Measurements from ENCODE around the gene C5. TPM values are rescaled to one million over a fixed set of nuclear protein-coding genes. Genes with fewer than 3 reads are reported as not detected.

The C5 gene
- total and polyA plus RNA-seq, 9 of the 15 experiments (the other 6 are each of a cell fraction or from before 2014, with no cell fraction given): 0.08 to 0.91 (median 0.42) TPM

GRCh38 chr9:121074370-121075250 is 24.5 kb upstream of the C5 start, which contains the start of gene CNTRL (continued):
- TF ChIP-seq TCF15 (CRISPR knock-in tag; IDR thresholded peaks at IDR 0.05) (no peak), ZNF77 (CRISPR knock-in tag; IDR thresholded peaks at IDR 0.05) (no peak), CXXC5 (CRISPR knock-in tag; IDR thresholded peaks at IDR 0.05) (peak; percentile 97), NFATC3 (IDR thresholded peaks at IDR 0.05) (peak; percentile 98), HIVEP1 (CRISPR knock-in tag; IDR thresholded peaks at IDR 0.05) (no peak), PHB (CRISPR knock-in tag; IDR thresholded peaks at IDR 0.05) (no peak), TCF7 (IDR thresholded peaks at IDR 0.05; ENCODE audit: borderline replicate concordance) (no peak), NR2C1 (IDR thresholded peaks at IDR 0.05) (no peak), NR2C1 (tag; IDR thresholded peaks at IDR 0.05) (no peak), ARNT (IDR thresholded peaks at IDR 0.05) (no peak; a peak in 1 of 4 replicates), ZNF766 (CRISPR knock-in tag; conservative IDR thresholded peaks at IDR 0.05) (peak; percentile 74), STAT5A (IDR thresholded peaks at IDR 0.05; ENCODE audit: borderline replicate concordance, low read length) (no peak), ZNF174 (CRISPR knock-in tag; IDR thresholded peaks at IDR 0.05) (no peak), SMARCA4 (IDR thresholded peaks at IDR 0.05) (no peak), ASH1L (IDR thresholded peaks at IDR 0.05; ENCODE audit: borderline replicate concordance, low read depth, partially characterized antibody) (peak; percentile 39), RB1 (IDR thresholded peaks at IDR 0.05; ENCODE audit: low read depth) (peak; percentile 96), ZNF444 (CRISPR knock-in tag; IDR thresholded peaks at IDR 0.05) (no peak), NELFE (IDR thresholded peaks at IDR 0.05; ENCODE audit: insufficient read depth, insufficient read length) (no peak), SAFB2 (IDR thresholded peaks at IDR 0.05; ENCODE audit: borderline replicate concordance, low read depth, low read length, severe bottlenecking) (no peak), ZNF384 (IDR thresholded peaks at IDR 0.05; ENCODE audit: low read depth, low read length) (no peak), PURB (CRISPR knock-in tag; IDR thresholded peaks at IDR 0.05; ENCODE audit: low read depth) (no peak), ZBTB12 (CRISPR knock-in tag; IDR thresholded peaks at IDR 0.05) (no peak), ADNP (tag; IDR thresholded peaks at IDR 0.05) (no peak), ZNF239 (CRISPR knock-in tag; IDR thresholded peaks at IDR 0.05) (no peak), SREBF1 (IDR thresholded peaks at IDR 0.05; ENCODE audit: borderline replicate concordance, low read depth, low read length) (no peak), ZBTB43 (CRISPR knock-in tag; IDR thresholded peaks at IDR 0.05) (peak; percentile 92)
- TF ChIP-seq, protein P1, sequence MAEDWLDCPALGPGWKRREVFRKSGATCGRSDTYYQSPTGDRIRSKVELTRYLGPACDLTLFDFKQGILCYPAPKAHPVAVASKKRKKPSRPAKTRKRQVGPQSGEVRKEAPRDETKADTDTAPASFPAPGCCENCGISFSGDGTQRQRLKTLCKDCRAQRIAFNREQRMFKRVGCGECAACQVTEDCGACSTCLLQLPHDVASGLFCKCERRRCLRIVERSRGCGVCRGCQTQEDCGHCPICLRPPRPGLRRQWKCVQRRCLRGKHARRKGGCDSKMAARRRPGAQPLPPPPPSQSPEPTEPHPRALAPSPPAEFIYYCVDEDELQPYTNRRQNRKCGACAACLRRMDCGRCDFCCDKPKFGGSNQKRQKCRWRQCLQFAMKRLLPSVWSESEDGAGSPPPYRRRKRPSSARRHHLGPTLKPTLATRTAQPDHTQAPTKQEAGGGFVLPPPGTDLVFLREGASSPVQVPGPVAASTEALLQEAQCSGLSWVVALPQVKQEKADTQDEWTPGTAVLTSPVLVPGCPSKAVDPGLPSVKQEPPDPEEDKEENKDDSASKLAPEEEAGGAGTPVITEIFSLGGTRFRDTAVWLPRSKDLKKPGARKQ (CRISPR knock-in tag; IDR thresholded peaks at IDR 0.05): no peak
